ENCODE measurements around the gene PYY.

The PYY gene

GRCh38 chr17:43949781-43950180, 4.0 kb downstream of the PYY start:
- H3K4me3 ChIP-seq: no peak overlapping the region
- no peak overlapping the region for H3K27ac ChIP-seq
- DNase-seq: no peak
- TF ChIP-seq CTCF (IDR thresholded peaks at IDR 0.05): no peak
- H3K9me3 ChIP-seq: no peaks in the 10 kb centered on the region
- H3K27me3 ChIP-seq: peaks cover 0 to 74% of the 10 kb centered on the region in 2 donors
- H3K4me1 ChIP-seq: peaks cover 0 to 17% (median 6%) of the 10 kb centered on the region in 4 donors
- no peaks in the 10 kb centered on the region for H3K36me3 ChIP-seq
- intact Hi-C loops (cut with DNase I; ENCODE audit: low total_unique reads): loop anchor here (10.0 kb wide), 3 partner anchors 75 to 205 kb away; no protein-coding TSS in a partner anchor

GRCh38 chr17:43946781-43947180, 7.0 kb downstream of the PYY start:
- H3K36me3 ChIP-seq: no peaks in the 10 kb centered on the region
- TF ChIP-seq CTCF (IDR thresholded peaks at IDR 0.05): no peak
- no peaks in the 10 kb centered on the region for H3K9me3 ChIP-seq
- H3K4me3 ChIP-seq: no peak overlapping the region
- peaks cover 0 to 44% of the 10 kb centered on the region in 2 donors for H3K27me3 ChIP-seq
- H3K27ac ChIP-seq: no peak overlapping the region
- DNase-seq: no peak
- intact Hi-C loops (cut with DNase I; ENCODE audit: low total_unique reads): loop anchor here (2.0 to 10.0 kb wide), 3 partner anchors 48 to 98 kb away; no protein-coding TSS in a partner anchor
- peaks cover 0 to 2% (median 0%) of the 10 kb centered on the region in 4 donors for H3K4me1 ChIP-seq

- no peak overlapping the region for H3K4me3 ChIP-seq
- DNase-seq: no peak
- H3K27me3 ChIP-seq: peaks cover 0 to 30% of the 10 kb centered on the region in 2 donors
- H3K36me3 ChIP-seq: no peaks in the 10 kb centered on the region
- TF ChIP-seq CTCF (IDR thresholded peaks at IDR 0.05): no peak
- H3K9me3 ChIP-seq: no peaks in the 10 kb centered on the region
- intact Hi-C loops (cut with DNase I; ENCODE audit: low total_unique reads): loop anchor here (10.0 kb wide), 2 partner anchors 70 to 100 kb away; no protein-coding TSS in a partner anchor
- no peaks in the 10 kb centered on the region for H3K4me1 ChIP-seq
- H3K27ac ChIP-seq: no peak overlapping the region
Measured at GRCh38 chr17:43945074-43945829, 8.5 kb downstream of the PYY start.

GRCh38 chr17:43942051-43942685, 11.6 kb downstream of the PYY start, which contains the start of gene PPY:
Gene PPY, minus strand, starts transcription at chr17:43942476. Its CDS starts 822 bp downstream, at chr17:43941654.
- peaks cover 0 to 32% of the 10 kb centered on the region in 2 donors for H3K27me3 ChIP-seq
- no peak within 1 kb of the TSS for H3K4me3 ChIP-seq
- no peak for DNase-seq
- no peaks in the 10 kb centered on the region for H3K9me3 ChIP-seq
- H3K36me3 ChIP-seq: no peaks in the 10 kb centered on the region
- no peak within 1 kb of the TSS for H3K27ac ChIP-seq
- TF ChIP-seq CTCF (IDR thresholded peaks at IDR 0.05): no peak
- H3K4me1 ChIP-seq: peaks cover 0 to 8% (median 8%) of the 10 kb centered on the region in 4 donors
- intact Hi-C loops (cut with DNase I; ENCODE audit: low total_unique reads): loop anchor here (10.0 kb wide), 2 partner anchors 67 to 103 kb away; no protein-coding TSS in a partner anchor

GRCh38 chr17:43940630-43941029, 13.1 kb downstream of the PYY start:
- Histone ChIP-seq H3K36me3 (no peaks in the 10 kb centered on the region), H3K9me3 (no peaks in the 10 kb centered on the region), H3K4me3 (no peak overlapping the region), H3K27me3 (peaks cover 0 to 26% of the 10 kb centered on the region in 2 donors), H3K27ac (no peak overlapping the region), H3K4me1 (peaks cover 0 to 8% (median 8%) of the 10 kb centered on the region in 4 donors)
- DNase-seq: no peak
- intact Hi-C loops (cut with DNase I; ENCODE audit: low total_unique reads): loop anchor here (10.0 kb wide), 2 partner anchors 66 to 104 kb away; no protein-coding TSS in a partner anchor
- peak in 1 of 2 experiments; percentile 22 for TF ChIP-seq CTCF (IDR thresholded peaks at IDR 0.05)

Measured in tibial artery (tissue), 4 donors.